T-helper 1 cell treated with Interleukin-12 subunit alpha and Interleukin-12 subunit beta and Interleukin-4 antibody, amounts not matched to agents 30 ng/mL and 1 ng/mL, for 36 hours (primary cell): ENCODE measurements around the gene SORCS2. TPM values are rescaled to one million over a fixed set of nuclear protein-coding genes. Genes with fewer than 3 reads are reported as not detected.

ENCODE experiments used
- intact Hi-C: fragments of 100-400 bp; cut with micrococcal nuclease; formaldehyde crosslinking; loops from one replicate; pipeline ENCODE4 v1.15.1; 2024
- total RNA-seq: library from RNA; stranded (reverse); gene quantifications from 2 replicates; pipeline ENCODE4 v1.2.3, GENCODE V29; 2022

Gene SORCS2
- total RNA-seq, 1 donor from 2014 or later, result not detected

DNA sequence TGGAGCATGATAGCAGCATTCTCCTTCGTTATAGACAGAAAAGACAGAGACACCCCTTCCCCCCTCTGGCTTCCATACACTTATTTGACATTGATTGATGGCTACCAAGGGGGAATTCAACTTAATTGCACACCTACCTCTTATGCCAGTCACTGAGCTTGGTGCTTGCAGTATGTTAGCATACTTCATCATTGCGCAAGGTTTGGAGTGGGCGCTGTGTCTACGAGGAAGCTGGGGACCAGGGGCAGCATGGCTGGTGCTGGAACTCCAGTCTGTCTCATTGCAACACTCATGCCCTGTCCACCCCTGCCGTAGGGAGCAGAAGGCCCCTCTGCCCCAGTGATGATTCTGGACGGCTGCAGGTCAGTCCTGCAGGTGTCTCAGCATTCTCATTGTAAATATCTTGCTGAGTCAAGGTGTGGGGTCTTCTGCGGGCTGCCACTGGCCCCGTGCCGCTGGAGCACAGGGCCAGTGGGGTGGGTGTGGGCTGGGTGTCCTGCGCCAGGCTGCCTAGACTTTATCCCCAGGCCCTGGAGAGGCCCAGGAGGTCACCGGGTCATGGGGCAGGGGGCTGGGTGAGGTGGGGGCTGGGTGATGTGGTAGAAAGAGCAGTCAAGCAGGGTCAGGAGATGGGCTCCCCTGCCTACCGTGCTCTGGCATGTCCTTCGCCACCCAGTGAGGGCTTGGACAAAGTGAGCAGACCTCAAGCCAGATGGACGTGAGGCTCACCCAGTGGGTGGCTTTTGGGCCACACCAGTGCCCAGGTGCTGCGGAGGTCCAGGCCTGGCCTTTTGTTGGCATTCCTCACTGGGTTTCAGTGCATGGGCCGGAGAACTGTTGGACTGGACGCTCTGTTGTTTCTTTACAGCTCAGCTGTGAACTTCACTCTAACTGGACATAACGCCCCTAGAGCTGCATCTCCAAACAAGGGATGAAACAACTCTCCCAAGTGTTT lies 156.9 kb downstream of the SORCS2 start:
- intact Hi-C loops, result no loop called here

DNA sequence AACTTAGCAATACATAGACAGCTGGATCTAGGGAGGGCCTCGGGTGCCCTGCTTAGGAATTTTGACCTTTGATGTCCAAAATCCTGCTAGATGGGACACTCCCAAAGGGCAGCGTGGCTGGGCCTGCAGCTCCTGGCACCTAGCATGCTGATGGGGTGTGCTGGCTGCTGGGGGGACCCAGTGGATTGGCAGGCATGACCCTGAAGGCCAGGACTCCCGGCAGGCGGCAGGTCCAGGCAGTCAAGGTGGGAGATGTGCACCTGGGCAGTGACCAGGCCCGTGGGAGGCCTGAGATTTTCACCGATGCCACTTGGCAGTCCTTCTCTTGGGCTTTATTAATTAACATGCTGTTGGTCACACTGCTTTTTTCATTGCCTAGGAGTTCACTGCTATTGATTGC lies 158.1 kb downstream of the SORCS2 start:
- intact Hi-C loops, result no loop called here

DNA sequence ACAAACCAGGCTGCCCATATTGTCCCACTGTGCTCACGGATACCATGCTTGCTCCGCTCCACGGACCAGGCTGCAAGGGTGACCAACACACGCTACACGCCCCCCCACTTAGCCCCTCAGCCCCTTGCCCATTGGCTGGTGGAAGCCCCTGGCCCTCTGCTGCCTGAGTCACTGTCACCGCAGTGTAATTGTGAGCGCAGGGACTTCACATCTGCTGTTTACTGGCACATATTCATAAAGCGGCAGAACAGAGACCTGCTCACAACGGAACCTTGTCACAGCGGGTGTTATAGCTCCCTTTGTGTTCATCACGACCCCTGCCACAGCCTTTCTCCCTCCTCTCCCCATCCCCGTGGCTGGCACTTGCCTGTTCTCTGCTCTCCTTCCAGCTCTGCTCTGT lies 158.7 kb downstream of the SORCS2 start:
- intact Hi-C loops, result no loop called here

GRCh38 chr4:7352486-7352885 lies 160.1 kb downstream of the SORCS2 start:
- intact Hi-C loops, result no loop called here

GRCh38 chr4:7353046-7353790 lies 160.9 kb downstream of the SORCS2 start:
- intact Hi-C loops, result no loop called here

DNA sequence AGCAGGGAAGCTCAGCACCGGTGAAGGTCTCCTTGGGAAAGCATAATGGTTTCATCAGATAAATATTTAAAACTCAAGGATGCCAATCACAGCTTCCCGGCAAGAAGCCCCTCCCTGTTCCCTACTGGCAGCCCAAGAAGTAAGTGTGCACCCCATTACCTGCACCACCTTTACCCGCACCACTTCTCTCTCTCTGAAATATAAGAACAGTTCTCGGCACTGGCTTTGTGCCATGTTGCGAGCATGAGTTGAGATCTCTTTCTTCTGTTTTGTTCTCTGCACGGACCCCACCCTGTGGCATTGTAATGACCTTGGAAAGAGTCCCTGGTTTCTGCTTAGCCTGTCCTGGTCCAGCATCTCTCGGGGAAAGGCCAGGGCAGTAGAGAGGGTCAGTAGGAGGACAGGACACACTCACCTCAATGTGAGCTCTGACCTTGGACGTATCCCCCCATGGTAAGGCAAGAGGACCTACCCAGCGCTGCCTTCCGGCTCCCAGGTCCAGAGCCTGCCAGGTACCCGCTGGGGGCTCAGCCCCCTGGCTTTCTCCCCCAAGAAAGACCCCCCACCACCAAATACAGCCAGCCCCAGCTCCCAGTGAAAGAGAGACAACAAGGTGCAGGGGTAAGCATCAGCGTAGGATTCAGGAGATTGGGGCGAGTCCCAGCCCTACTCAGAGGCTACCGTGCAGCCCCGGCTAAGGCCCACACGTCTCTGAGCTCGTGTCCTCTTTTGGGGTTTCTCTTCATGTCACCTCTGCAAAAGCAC lies 161.7 kb downstream of the SORCS2 start:
- intact Hi-C loops, result no loop called here

DNA sequence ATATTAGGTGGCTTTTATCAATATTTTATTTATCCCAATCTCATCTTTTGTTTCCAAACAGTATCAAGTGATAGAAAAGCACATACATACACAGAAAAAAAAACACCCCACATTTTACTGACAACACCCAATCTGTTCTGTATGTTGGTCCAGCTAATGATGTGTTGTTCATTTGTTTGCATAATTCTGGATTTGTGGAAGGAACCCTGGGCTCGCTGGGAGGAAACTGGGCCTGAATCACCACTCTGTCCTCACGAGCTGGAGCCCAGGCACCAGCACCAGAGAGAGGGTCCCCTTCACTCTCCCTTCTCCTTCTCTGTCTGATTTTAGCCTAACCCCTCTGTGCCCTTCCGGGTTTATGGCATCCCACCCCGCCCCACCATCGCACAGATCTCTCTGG lies 162.6 kb downstream of the SORCS2 start:
- intact Hi-C loops, result no loop called here

- intact Hi-C loops, result no loop called here
These were observed 163.5 kb downstream of the SORCS2 start for GRCh38 chr4:7355795-7356194.

- intact Hi-C loops, result no loop called here
These were observed 164.5 kb downstream of the SORCS2 start for GRCh38 chr4:7356667-7357310.

- intact Hi-C loops, result no loop called here
These were observed 165.0 kb downstream of the SORCS2 start for GRCh38 chr4:7357323-7357722.

- intact Hi-C loops, result no loop called here
These were observed 165.9 kb downstream of the SORCS2 start for GRCh38 chr4:7358100-7358735.

- intact Hi-C loops, result no loop called here
These were observed 167.2 kb downstream of the SORCS2 start for GRCh38 chr4:7359400-7360062.

DNA sequence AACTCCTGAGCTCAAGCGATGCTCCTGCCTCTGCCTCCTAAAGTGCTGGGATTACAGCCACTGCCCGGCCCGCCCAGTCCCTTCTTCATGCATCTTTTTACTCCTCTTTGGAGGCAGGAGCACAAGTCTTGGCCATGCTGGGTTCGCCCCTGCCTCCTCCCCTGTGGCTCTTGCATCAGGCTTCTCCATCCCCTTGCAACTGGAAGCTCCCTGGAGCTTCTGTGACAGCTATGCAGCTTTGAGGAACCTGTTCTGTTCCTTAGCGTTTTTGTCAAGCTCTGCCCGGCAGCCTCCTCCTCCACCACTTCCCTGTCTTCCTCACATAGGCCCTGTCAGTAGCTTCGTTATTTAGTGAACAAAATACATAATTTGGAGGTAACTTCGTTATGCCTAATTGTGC lies 168.5 kb downstream of the SORCS2 start:
- intact Hi-C loops, result no loop called here

DNA sequence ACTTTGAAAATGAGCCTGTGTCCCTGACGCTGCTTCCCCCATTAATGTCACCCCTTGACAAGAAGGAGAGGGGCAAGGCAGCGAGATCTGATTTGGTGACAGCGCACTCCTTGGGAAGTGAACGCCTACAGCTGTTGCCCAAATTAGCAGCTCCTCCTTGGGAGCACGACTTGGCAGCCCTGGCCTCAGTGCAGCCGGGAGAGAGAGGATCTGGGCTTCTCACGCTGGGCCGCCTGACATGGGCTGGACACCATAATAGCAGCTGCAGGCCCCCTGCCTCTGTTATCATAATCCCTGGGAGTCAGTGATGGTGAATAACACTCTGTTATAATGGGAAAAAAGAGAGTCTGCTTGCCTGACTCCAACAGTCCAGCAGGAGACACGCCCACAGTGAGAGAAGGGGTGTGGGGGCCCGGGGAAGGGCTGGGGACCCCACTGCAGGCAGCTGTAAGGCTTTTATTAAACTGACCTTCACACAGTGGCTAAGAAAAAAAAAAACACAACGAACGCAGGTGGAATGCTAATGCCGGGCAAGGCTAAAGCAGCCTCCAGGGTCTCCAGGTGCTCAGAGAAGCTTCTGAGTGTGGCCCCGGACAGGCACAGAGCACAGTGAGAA lies 169.1 kb downstream of the SORCS2 start:
- intact Hi-C loops, result no loop called here

- intact Hi-C loops, result no loop called here
These were observed 170.0 kb downstream of the SORCS2 start for GRCh38 chr4:7362341-7362740.

GRCh38 chr4:7362862-7363430 lies 170.6 kb downstream of the SORCS2 start:
- intact Hi-C loops, result no loop called here

DNA sequence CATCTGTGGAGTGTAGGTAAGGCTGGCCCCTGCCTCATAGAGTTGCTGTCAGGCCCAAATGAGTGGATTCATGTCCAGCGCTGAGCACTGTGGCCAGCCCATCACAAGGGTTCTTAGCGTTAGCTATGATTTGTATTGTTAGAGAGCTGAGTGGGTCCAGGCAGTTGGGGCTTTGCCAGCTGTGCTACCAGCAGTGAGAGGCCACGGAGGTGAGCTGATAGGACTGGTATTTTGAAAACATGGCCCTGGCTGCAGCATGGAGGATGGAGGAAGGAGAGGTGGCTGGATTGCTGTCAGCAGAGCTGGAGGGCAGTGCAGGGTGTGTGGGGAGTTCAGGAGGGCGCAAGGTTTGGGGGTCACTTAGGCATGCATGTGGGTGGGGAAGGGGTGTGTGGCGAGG lies 172.6 kb downstream of the SORCS2 start:
- intact Hi-C loops, result no loop called here

- intact Hi-C loops, result no loop called here
These were observed 173.3 kb downstream of the SORCS2 start for GRCh38 chr4:7365462-7366179.
